ENCODE results near the gene HACD2. TPM values are rescaled to one million over a fixed set of nuclear protein-coding genes. Genes with fewer than 3 reads are reported as not detected.

Gene HACD2
- total RNA-seq, 1 experiment from 2014 or later: 43.0 TPM

GRCh38 chr3:123602325-123602724, 17.5 kb upstream of the HACD2 start:
- H2AFZ ChIP-seq (ENCODE audit: low read depth, low read length, poor library complexity, severe bottlenecking): no peak overlapping the region
- H3K36me3 ChIP-seq (ENCODE audit: control insufficient read depth in 1 of 2, insufficient read depth in 2 of 2, low read length in 2 of 2): no peaks in the 10 kb centered on the region
- H3K9me2 ChIP-seq (ENCODE audit: insufficient read depth): no peaks in the 10 kb centered on the region
- peak overlapping the region; percentile 10; the same call in 1 of the 2 replicates for H3K27ac ChIP-seq (ENCODE audit: low read depth, low read length)
- H3K4me1 ChIP-seq (ENCODE audit: control insufficient read depth in 1 of 2, insufficient read depth in 2 of 2, low read length in 2 of 2): peaks cover 64 to 73% of the 10 kb centered on the region in 2 experiments
- ChIA-PET RAD21 (ENCODE audit: low non-redundant PET in 1 of 2, low total read pairs in 2 of 2, uncharacterized antibody in 2 of 2, unreplicated experiment in 2 of 2) (interaction anchor here in 1 of 2 experiments (0.7 kb wide), 1 partner anchor 1663 kb away, joined by 3 read pairs; no protein-coding TSS in a partner anchor), CTCF (no interaction called here), POLR2A (interaction anchor here (0.9 to 1.4 kb wide), 2 partner anchors 16 to 33 kb away, joined by 3 to 8 read pairs; no protein-coding TSS in a partner anchor)
- DNase-seq (ENCODE audit: low read depth, low spot score) (peak; percentile 69), ATAC-seq (peak; percentile 41)
- H4K20me1 ChIP-seq (ENCODE audit: insufficient read depth): no peaks in the 10 kb centered on the region
- peak overlapping the region; percentile 67 for H3K4me2 ChIP-seq (ENCODE audit: low read length)
- H3K4me3 ChIP-seq (replicated peaks in 1 of 2; ENCODE audit: low read depth in 1 of 2, low read length in 2 of 2): peak overlapping the region in 1 of 2 experiments; percentile 32; a peak in 2 of 4 replicates
- intact Hi-C loops (cut with micrococcal nuclease): no loop called here
- H3K79me2 ChIP-seq (ENCODE audit: insufficient read depth, low read length): no peaks in the 10 kb centered on the region
- H3K27me3 ChIP-seq (ENCODE audit: insufficient read depth, low read length): no peaks in the 10 kb centered on the region
- BruUV-seq (replicated peaks): no TSS peak
- no peak overlapping the region for H3K9ac ChIP-seq (ENCODE audit: low read length)
- H3K9me3 ChIP-seq (ENCODE audit: control insufficient read depth in 1 of 2, insufficient read depth in 1 of 2, low read depth in 1 of 2, low read length in 2 of 2): no peaks in the 10 kb centered on the region
- TF ChIP-seq SP1 (IDR thresholded peaks at IDR 0.05; ENCODE audit: low read depth) (peak; percentile 82), POLR2A (IDR thresholded peaks at IDR 0.05; ENCODE audit: borderline replicate concordance, extremely low read depth, insufficient read depth, insufficient read length) (no peak), TCF7L2 (IDR thresholded peaks at IDR 0.05; ENCODE audit: borderline replicate concordance, extremely low read depth, insufficient read depth, insufficient read length) (no peak), JUND (IDR thresholded peaks at IDR 0.05) (peak; percentile 80), SRF (IDR thresholded peaks at IDR 0.05; ENCODE audit: low read depth) (0 out of 2 replicates have a peak, but pooled peaks have one; percentile 36), CEBPB (IDR thresholded peaks at IDR 0.05; ENCODE audit: low read depth) (peak; percentile 48; the same call in 1 of the 2 replicates), ZFX (IDR thresholded peaks at IDR 0.05) (no peak), POLR2AphosphoS5 (IDR thresholded peaks at IDR 0.05; ENCODE audit: low read depth, low read length) (peak; percentile 66), YY1 (IDR thresholded peaks at IDR 0.05; ENCODE audit: extremely low read depth, insufficient replicate concordance, low read depth, low read length) (no peak), REST (IDR thresholded peaks at IDR 0.05; ENCODE audit: low read depth) (no peak), SIN3A (IDR thresholded peaks at IDR 0.05; ENCODE audit: low read depth) (no peak), CBX3 (IDR thresholded peaks at IDR 0.05; ENCODE audit: low read depth) (peak; percentile 61; the same call in 1 of the 2 replicates), ELF1 (IDR thresholded peaks at IDR 0.05; ENCODE audit: borderline replicate concordance, low read depth) (no peak), ZNF274 (IDR thresholded peaks at IDR 0.05; ENCODE audit: low read depth, low read length) (no peak), ZBTB33 (IDR thresholded peaks at IDR 0.05; ENCODE audit: extremely low read depth, insufficient replicate concordance, low read length) (no peak), ATF3 (IDR thresholded peaks at IDR 0.05) (no peak), EGR1 (IDR thresholded peaks at IDR 0.05; ENCODE audit: low read depth) (no peak), FOSL1 (IDR thresholded peaks at IDR 0.05; ENCODE audit: low read depth) (peak; percentile 78), EZH2 (IDR thresholded peaks at IDR 0.05) (no peak)
- TF ChIP-seq, protein P1, sequence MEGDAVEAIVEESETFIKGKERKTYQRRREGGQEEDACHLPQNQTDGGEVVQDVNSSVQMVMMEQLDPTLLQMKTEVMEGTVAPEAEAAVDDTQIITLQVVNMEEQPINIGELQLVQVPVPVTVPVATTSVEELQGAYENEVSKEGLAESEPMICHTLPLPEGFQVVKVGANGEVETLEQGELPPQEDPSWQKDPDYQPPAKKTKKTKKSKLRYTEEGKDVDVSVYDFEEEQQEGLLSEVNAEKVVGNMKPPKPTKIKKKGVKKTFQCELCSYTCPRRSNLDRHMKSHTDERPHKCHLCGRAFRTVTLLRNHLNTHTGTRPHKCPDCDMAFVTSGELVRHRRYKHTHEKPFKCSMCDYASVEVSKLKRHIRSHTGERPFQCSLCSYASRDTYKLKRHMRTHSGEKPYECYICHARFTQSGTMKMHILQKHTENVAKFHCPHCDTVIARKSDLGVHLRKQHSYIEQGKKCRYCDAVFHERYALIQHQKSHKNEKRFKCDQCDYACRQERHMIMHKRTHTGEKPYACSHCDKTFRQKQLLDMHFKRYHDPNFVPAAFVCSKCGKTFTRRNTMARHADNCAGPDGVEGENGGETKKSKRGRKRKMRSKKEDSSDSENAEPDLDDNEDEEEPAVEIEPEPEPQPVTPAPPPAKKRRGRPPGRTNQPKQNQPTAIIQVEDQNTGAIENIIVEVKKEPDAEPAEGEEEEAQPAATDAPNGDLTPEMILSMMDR (IDR thresholded peaks at IDR 0.05 in 2 of 3, conservative IDR thresholded peaks at IDR 0.05 in 1 of 3; ENCODE audit: borderline replicate concordance in 1 of 3, insufficient read depth in 1 of 3, low read depth in 2 of 3, low read length in 2 of 3): no peak
- TF ChIP-seq, protein P2, sequence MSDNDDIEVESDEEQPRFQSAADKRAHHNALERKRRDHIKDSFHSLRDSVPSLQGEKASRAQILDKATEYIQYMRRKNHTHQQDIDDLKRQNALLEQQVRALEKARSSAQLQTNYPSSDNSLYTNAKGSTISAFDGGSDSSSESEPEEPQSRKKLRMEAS (IDR thresholded peaks at IDR 0.05): peak; percentile 38; the same call in 1 of the 2 replicates

Measured in HCT116 (cell line).